A549 (cell line): Measurements from ENCODE around the gene PITPNC1. TPM values are rescaled to one million over a fixed set of nuclear protein-coding genes. Genes with fewer than 3 reads are reported as not detected.

Experiments
- ATAC-seq, 2 experiments: fragments of 200-7000 bp in 1 of 2; fragments of >200 bp in 1 of 2; cut with Nextera tagmentation in 1 of 2; cut with Tn5 transposase in 1 of 2; 3 replicates each; pipeline versions ENCODE4 v1.8.0 to v1.9.1; 2018 to 2020; ENCODE audit warnings: mild to moderate bottlenecking in 1 of 2, moderate library complexity in 1 of 2
- CTCF ChIA-PET: fragments of 300-600 bp; sonication (Branson Sonifier 250); formaldehyde crosslinking; extraction: SDS; loops from one replicate; lab custom pipeline; 2021; ENCODE audit warnings: antibody characterized with exemption, inconsistent platforms; lab: Yijun Ruan, JAX
- POLR2A ChIA-PET: fragments of 350-600 bp; formaldehyde crosslinking; extraction: SDS; loops from one replicate; lab custom pipeline; 2021; ENCODE audit warnings: antibody characterized with exemption, inconsistent platforms; lab: Yijun Ruan, JAX
- DNase-seq, 2 experiments: peaks; one replicate each; pipeline versions ENCODE4 v3.0.0 to v3.0.0-alpha.2; 2011 to 2016; ENCODE audit warnings: low read depth in 1 of 2, low spot score in 1 of 2
- FAIRE-seq: peaks from 2 replicates; lab custom pipeline; 2011; peaks lifted over from hg19 to GRCh38; lab: Jason Lieb, UNC
- H3K27ac ChIP-seq, 2 experiments: fragments of >200 bp; sonication (Bioruptor Twin); formaldehyde crosslinking; 3 replicates each; pipeline ENCODE4 v1.5.1; 2016 to 2017
- H3K4me1 ChIP-seq: fragments of >200 bp; sonication (Bioruptor Twin); formaldehyde crosslinking; 3 replicates; pipeline ENCODE4 v1.6.1; 2016
- H3K4me2 ChIP-seq: fragments of >200 bp; sonication (Bioruptor Twin); formaldehyde crosslinking; 3 replicates; pipeline ENCODE4 v1.6.1; 2016
- H3K4me3 ChIP-seq: fragments of >200 bp; sonication (Bioruptor Twin); formaldehyde crosslinking; 3 replicates; pipeline ENCODE4 v1.5.1; 2016
- H3K9me3 ChIP-seq: fragments of >200 bp; sonication (Bioruptor Twin); formaldehyde crosslinking; 3 replicates; pipeline ENCODE4 v1.6.1; 2016
- BCL3 ChIP-seq: fragments of >200 bp; sonication (Bioruptor Twin); formaldehyde crosslinking; IDR thresholded peaks from 3 replicates; pipeline ENCODE4 v1.6.1; 2016
- CBX2 ChIP-seq: fragments of 200-600 bp; sonication (generic); IDR thresholded peaks from 2 replicates; pipeline ENCODE4 v1.6.1; 2016; ENCODE audit warnings: low read depth, mild to moderate bottlenecking, borderline replicate concordance
- CBX8 ChIP-seq: fragments of 200-600 bp; sonication (generic); IDR thresholded peaks from 2 replicates; pipeline ENCODE4 v1.6.1; 2016
- CHD2 ChIP-seq: fragments of 150-350 bp; IDR thresholded peaks from 2 replicates; pipeline ENCODE4 v1.6.1; 2014; ENCODE audit warnings: low read length; ENCODE audit not compliant: partially characterized antibody
- CHD4 ChIP-seq: fragments of 200-600 bp; sonication (generic); IDR thresholded peaks from 2 replicates; pipeline ENCODE4 v1.6.1; 2016; ENCODE audit warnings: antibody characterized with exemption, mild to moderate bottlenecking, borderline replicate concordance
- E2F6 ChIP-seq: IDR thresholded peaks from 2 replicates; pipeline ENCODE4 v1.6.1; 2012; ENCODE audit warnings: low read depth, borderline replicate concordance
- EHF ChIP-seq: fragments of 250-450 bp; sonication (Bioruptor Pico); IDR thresholded peaks from 2 replicates; pipeline ENCODE4 v1.5.0; 2020; ENCODE audit warnings: mild to moderate bottlenecking
- EP300 ChIP-seq, 2 experiments: fragments of >200 bp; sonication (Bioruptor Twin); formaldehyde crosslinking; IDR thresholded peaks; 2 replicates in 1 of 2; 3 replicates in 1 of 2; pipeline ENCODE4 v1.6.1; 2016 to 2017
- FOSB ChIP-seq: fragments of 250-450 bp; sonication (Bioruptor Pico); IDR thresholded peaks from 2 replicates; pipeline ENCODE4 v1.5.0; 2020; ENCODE audit warnings: mild to moderate bottlenecking, moderate library complexity
- FOSL2 ChIP-seq, 2 experiments: fragments of 450-650 bp in 1 of 2; fragments of >200 bp in 1 of 2; sonication (Bioruptor Twin) in 1 of 2; formaldehyde crosslinking; IDR thresholded peaks; 2 replicates each; pipeline versions ENCODE4 v1.5.0 to v1.6.1; 2016 to 2020; ENCODE audit warnings: mild to moderate bottlenecking in 1 of 2, moderate library complexity in 1 of 2
- FOXS1 ChIP-seq: fragments of 250-450 bp; sonication (Bioruptor Pico); IDR thresholded peaks from 2 replicates; pipeline ENCODE4 v1.5.0; 2020; ENCODE audit warnings: mild to moderate bottlenecking, moderate library complexity
- HDAC2 ChIP-seq: fragments of 200-600 bp; sonication (generic); IDR thresholded peaks from 2 replicates; pipeline ENCODE4 v1.6.1; 2016
- HES2 ChIP-seq: fragments of >200 bp; sonication (Bioruptor Twin); formaldehyde crosslinking; IDR thresholded peaks from 2 replicates; pipeline ENCODE4 v1.6.1; 2016
- HEYL ChIP-seq: fragments of 250-450 bp; sonication (Bioruptor Pico); IDR thresholded peaks from 2 replicates; pipeline ENCODE4 v1.8.0; 2021; ENCODE audit warnings: mild to moderate bottlenecking, moderate library complexity
- HMGXB4 ChIP-seq: fragments of 250-450 bp; sonication (Bioruptor Pico); IDR thresholded peaks from 2 replicates; pipeline ENCODE4 v1.5.0; 2021; ENCODE audit warnings: mild to moderate bottlenecking, moderate library complexity, borderline replicate concordance
- HOXA7 ChIP-seq: fragments of 250-450 bp; sonication (Bioruptor Pico); IDR thresholded peaks from 2 replicates; pipeline ENCODE4 v1.5.0; 2020; ENCODE audit warnings: mild to moderate bottlenecking, moderate library complexity
- HOXB13 ChIP-seq: fragments of 250-450 bp; sonication (Bioruptor Pico); IDR thresholded peaks from 2 replicates; pipeline ENCODE4 v1.5.0; 2020; ENCODE audit warnings: low read depth, mild to moderate bottlenecking, moderate library complexity
- KDM1A ChIP-seq: fragments of 200-600 bp; sonication (generic); IDR thresholded peaks from 2 replicates; pipeline ENCODE4 v1.6.1; 2016; ENCODE audit warnings: low read depth, mild to moderate bottlenecking
- KDM5A ChIP-seq: fragments of 200-600 bp; sonication (generic); IDR thresholded peaks from 2 replicates; pipeline ENCODE4 v1.6.1; 2016; ENCODE audit warnings: antibody characterized with exemption, mild to moderate bottlenecking
- MYC ChIP-seq: IDR thresholded peaks from 2 replicates; pipeline ENCODE4 v1.6.1; 2012; ENCODE audit warnings: mild to moderate bottlenecking, inconsistent platforms, low read length, improper control_type of control experiment, borderline replicate concordance
- NFE2L2 ChIP-seq: fragments of 150-350 bp; conservative IDR thresholded peaks from 2 replicates; pipeline ENCODE4 v1.6.1; 2014; ENCODE audit warnings: low read length
- NPAS2 ChIP-seq: fragments of 250-450 bp; sonication (Bioruptor Pico); IDR thresholded peaks from 2 replicates; pipeline ENCODE4 v1.8.0; 2022; ENCODE audit warnings: mild to moderate bottlenecking, moderate library complexity, borderline replicate concordance
- NR3C1 ChIP-seq: fragments of >200 bp; sonication (Bioruptor Twin); formaldehyde crosslinking; IDR thresholded peaks from 3 replicates; pipeline ENCODE4 v1.6.1; 2017
- PBX3 ChIP-seq: IDR thresholded peaks from 2 replicates; pipeline ENCODE4 v1.6.1; 2012
- PHF8 ChIP-seq: fragments of 200-600 bp; sonication (generic); IDR thresholded peaks from 2 replicates; pipeline ENCODE4 v1.6.1; 2016; ENCODE audit warnings: low read depth, mild to moderate bottlenecking, antibody characterized with exemption, moderate library complexity, borderline replicate concordance
- POLR2A ChIP-seq: IDR thresholded peaks from 2 replicates; pipeline ENCODE4 v1.6.1; 2012; ENCODE audit warnings: mild to moderate bottlenecking, low read length
- POLR2AphosphoS2 ChIP-seq: conservative IDR thresholded peaks from 2 replicates; pipeline ENCODE4 v1.6.1; 2012; ENCODE audit warnings: low read length, improper control_type of control experiment, inconsistent platforms
- RFX5 ChIP-seq: fragments of 450-650 bp; IDR thresholded peaks from 2 replicates; pipeline ENCODE4 v1.7.1; 2014; ENCODE audit warnings: antibody characterized with exemption, mild to moderate bottlenecking, moderate library complexity
- SREBF2 ChIP-seq: fragments of 450-650 bp; IDR thresholded peaks from 2 replicates; pipeline ENCODE4 v1.6.1; 2014; ENCODE audit warnings: mild to moderate bottlenecking, moderate library complexity
- TFCP2L1 ChIP-seq: fragments of 250-450 bp; sonication (Bioruptor Pico); IDR thresholded peaks from 2 replicates; pipeline ENCODE4 v1.5.0; 2021; ENCODE audit warnings: mild to moderate bottlenecking
- USF2 ChIP-seq: fragments of 450-650 bp; IDR thresholded peaks from 2 replicates; pipeline ENCODE4 v1.6.1; 2014; ENCODE audit warnings: antibody characterized with exemption
- WGBS: methylation state at CpG from one replicate; pipeline ENCODE4 v1.1.6; 2017; ENCODE audit errors: missing lambda C conversion rate; 5-methylcytosine and 5-hydroxymethylcytosine counted together
- polyA plus RNA-seq, 4 experiments: library from polyadenylated mRNA; depleted of rRNA in 3 of 4; stranded (reverse); fragments of >200 nt; fragmentation: RNase III in 1 of 4; extraction: RNeasy Plus Mini Kit Qiagen cat#74134 plus additional on column Dnase treatment in 1 of 4; gene quantifications; 2 replicates in 3 of 4; 3 replicates in 1 of 4; pipeline ENCODE4 v1.2.3, GENCODE V29; 2011 to 2017

The PITPNC1 gene
- polyA plus RNA-seq, 2 of the 4 experiments (the other 2 are of a cell fraction) = 3.7 to 11.2 TPM

GRCh38 chr17:67456889-67457288 is 79.8 kb downstream of the PITPNC1 start:
- H3K4me2 ChIP-seq = no peak overlapping the region
- H3K9me3 ChIP-seq = peaks cover 14% of the 10 kb centered on the region
- FAIRE-seq (no peak), DNase-seq (no peak), ATAC-seq (no peak)
- TF ChIP-seq POLR2A = no peak
- TF ChIP-seq HOXB13 (CRISPR knock-in tag) = no peak
- no peak for TF ChIP-seq RFX5
- TF ChIP-seq SREBF2 = no peak
- no peak for TF ChIP-seq NPAS2
- TF ChIP-seq KDM1A = no peak
- no peak for TF ChIP-seq CHD2
- TF ChIP-seq HES2 = no peak
- no peak for TF ChIP-seq FOSL2 (IDR thresholded peaks at IDR 0.05)
- no peak for TF ChIP-seq FOSL2 (CRISPR knock-in tag; IDR thresholded peaks at IDR 0.05)
- no peak for TF ChIP-seq CBX8
- no peak for TF ChIP-seq TFCP2L1 (CRISPR knock-in tag)
- TF ChIP-seq NR3C1 = no peak
- no peak for TF ChIP-seq USF2
- TF ChIP-seq FOSB (CRISPR knock-in tag) = no peak
- no peak for TF ChIP-seq FOXS1
- no peak for TF ChIP-seq E2F6
- no peak for TF ChIP-seq HOXA7 (CRISPR knock-in tag)
- no peak for TF ChIP-seq KDM5A
- no peak for TF ChIP-seq PBX3
- ChIA-PET POLR2A (no interaction called here), CTCF (interaction anchor here (1.0 to 6.4 kb wide), 5 partner anchors 19 to 90 kb away, joined by 3 to 30 read pairs (median 4); no protein-coding TSS in a partner anchor)
- no peak overlapping the region for H3K27ac ChIP-seq
- WGBS = 85% methylated on average over 3 of the region's 3 CpGs
- no peak overlapping the region for H3K4me3 ChIP-seq
- H3K4me1 ChIP-seq = no peaks in the 10 kb centered on the region

- no peak overlapping the region for H3K4me3 ChIP-seq
- FAIRE-seq (no peak), DNase-seq (no peak), ATAC-seq (no peak)
- TF ChIP-seq EP300 (IDR thresholded peaks at IDR 0.05) (no peak), HDAC2 (peak; percentile 34; the same call in 1 of the 2 replicates)
- 73% methylated on average over 2 of the region's 2 CpGs for WGBS
- no peak overlapping the region for H3K4me2 ChIP-seq
- no peaks in the 10 kb centered on the region for H3K4me1 ChIP-seq
- H3K9me3 ChIP-seq = peaks cover 14% of the 10 kb centered on the region
- H3K27ac ChIP-seq = no peak overlapping the region
- POLR2A ChIA-PET = no interaction called here
- CTCF ChIA-PET = interaction anchor here (1.9 kb wide), 1 partner anchor 84 kb away, joined by 10 read pairs; no protein-coding TSS in a partner anchor
Measured at GRCh38 chr17:67458203-67458602, 81.1 kb downstream of the PITPNC1 start.

- Histone ChIP-seq H3K4me1 (no peaks in the 10 kb centered on the region), H3K9me3 (peaks cover 14% of the 10 kb centered on the region), H3K4me3 (no peak overlapping the region), H3K4me2 (no peak overlapping the region), H3K27ac (no peak overlapping the region)
- DNase-seq (no peak), FAIRE-seq (no peak), ATAC-seq (no peak)
- ChIA-PET CTCF (interaction anchor here (1.0 to 9.0 kb wide), 6 partner anchors 10 to 86 kb away, joined by 3 to 90 read pairs (median 5); no protein-coding TSS in a partner anchor), POLR2A (no interaction called here)
- 79% methylated on average over 7 of the region's 7 CpGs for WGBS
- TF ChIP-seq CHD4 (no peak), HMGXB4 (no peak), NR3C1 (no peak), EHF (no peak), MYC (no peak), NPAS2 (no peak), NFE2L2 (no peak), POLR2A (no peak), HEYL (CRISPR knock-in tag) (no peak), BCL3 (no peak), FOSB (CRISPR knock-in tag) (no peak), CBX2 (no peak), POLR2AphosphoS2 (no peak), HOXB13 (CRISPR knock-in tag) (no peak), PHF8 (no peak)
Measured at GRCh38 chr17:67459985-67460384, 82.9 kb downstream of the PITPNC1 start.
